ENCODE measurements around the gene ZNF804A.

DNA sequence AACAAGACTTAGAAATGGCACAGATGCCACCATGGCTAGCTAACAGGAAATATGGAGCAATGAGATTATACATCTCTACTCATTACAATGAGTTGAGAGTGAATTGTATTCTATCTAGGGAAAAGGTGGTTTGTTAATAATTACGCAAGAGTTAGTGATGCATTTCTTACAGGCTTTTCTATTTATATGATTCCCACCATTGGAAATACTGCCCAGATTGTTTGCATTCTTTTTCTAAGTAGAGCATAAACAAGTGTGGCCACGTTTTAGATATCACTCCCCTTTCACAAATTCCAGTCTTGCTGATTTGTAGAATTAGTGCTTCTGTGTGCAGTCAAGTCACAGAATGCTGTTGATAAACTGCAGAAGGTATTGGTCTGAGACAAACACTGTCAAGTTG, 56.6 kb downstream of the ZNF804A start:
- TF ChIP-seq TAF1 (IDR thresholded peaks at IDR 0.05; ENCODE audit: borderline replicate concordance, insufficient read depth, low read length) (no peak), POLR2AphosphoS5 (IDR thresholded peaks at IDR 0.05; ENCODE audit: low read depth, low read length) (no peak), SIN3A (IDR thresholded peaks at IDR 0.05; ENCODE audit: borderline replicate concordance, insufficient read depth, low read length) (no peak), FOXP2 (optimal IDR thresholded peaks at IDR 0.05; ENCODE audit: borderline replicate concordance, extremely low read depth, extremely low read length, insufficient read depth) (no peak)
- TF ChIP-seq, protein P1, sequence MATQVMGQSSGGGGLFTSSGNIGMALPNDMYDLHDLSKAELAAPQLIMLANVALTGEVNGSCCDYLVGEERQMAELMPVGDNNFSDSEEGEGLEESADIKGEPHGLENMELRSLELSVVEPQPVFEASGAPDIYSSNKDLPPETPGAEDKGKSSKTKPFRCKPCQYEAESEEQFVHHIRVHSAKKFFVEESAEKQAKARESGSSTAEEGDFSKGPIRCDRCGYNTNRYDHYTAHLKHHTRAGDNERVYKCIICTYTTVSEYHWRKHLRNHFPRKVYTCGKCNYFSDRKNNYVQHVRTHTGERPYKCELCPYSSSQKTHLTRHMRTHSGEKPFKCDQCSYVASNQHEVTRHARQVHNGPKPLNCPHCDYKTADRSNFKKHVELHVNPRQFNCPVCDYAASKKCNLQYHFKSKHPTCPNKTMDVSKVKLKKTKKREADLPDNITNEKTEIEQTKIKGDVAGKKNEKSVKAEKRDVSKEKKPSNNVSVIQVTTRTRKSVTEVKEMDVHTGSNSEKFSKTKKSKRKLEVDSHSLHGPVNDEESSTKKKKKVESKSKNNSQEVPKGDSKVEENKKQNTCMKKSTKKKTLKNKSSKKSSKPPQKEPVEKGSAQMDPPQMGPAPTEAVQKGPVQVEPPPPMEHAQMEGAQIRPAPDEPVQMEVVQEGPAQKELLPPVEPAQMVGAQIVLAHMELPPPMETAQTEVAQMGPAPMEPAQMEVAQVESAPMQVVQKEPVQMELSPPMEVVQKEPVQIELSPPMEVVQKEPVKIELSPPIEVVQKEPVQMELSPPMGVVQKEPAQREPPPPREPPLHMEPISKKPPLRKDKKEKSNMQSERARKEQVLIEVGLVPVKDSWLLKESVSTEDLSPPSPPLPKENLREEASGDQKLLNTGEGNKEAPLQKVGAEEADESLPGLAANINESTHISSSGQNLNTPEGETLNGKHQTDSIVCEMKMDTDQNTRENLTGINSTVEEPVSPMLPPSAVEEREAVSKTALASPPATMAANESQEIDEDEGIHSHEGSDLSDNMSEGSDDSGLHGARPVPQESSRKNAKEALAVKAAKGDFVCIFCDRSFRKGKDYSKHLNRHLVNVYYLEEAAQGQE (IDR thresholded peaks at IDR 0.05; ENCODE audit: insufficient read depth in 1 of 2, low read depth in 2 of 2, low read length in 2 of 2): no peak

Data from PFSK-1 (cell line).